Lower leg skin (tissue), 4 donors: ENCODE results near the gene TIMM17A. TPM values are rescaled to one million over a fixed set of nuclear protein-coding genes. Genes with fewer than 3 reads are reported as not detected.

Experiments used
- DNase-seq, 2 donors: peaks; one replicate each; pipeline ENCODE4 v3.0.0-alpha.2; 2019; ENCODE audit warnings: low spot score in 2 of 2
- H3K4me3 ChIP-seq: fragments of 200-600 bp; sonication (generic); 2 replicates; pipeline ENCODE4 v1.5.1; 2017; ENCODE audit warnings: mild to moderate bottlenecking, low read depth; ENCODE audit not compliant: poor library complexity, severe bottlenecking
- CTCF ChIP-seq, 3 donors: fragments of 450-650 bp; IDR thresholded peaks; one replicate each; pipeline ENCODE4 v1.5.1; 2016; ENCODE audit warnings: antibody characterized with exemption in 3 of 3, mild to moderate bottlenecking in 3 of 3, moderate library complexity in 2 of 3
- POLR2A ChIP-seq, 2 donors: fragments of 450-650 bp; IDR thresholded peaks; one replicate each; pipeline ENCODE4 v1.6.1; 2016 to 2017; ENCODE audit warnings: antibody characterized with exemption in 2 of 2, mild to moderate bottlenecking in 1 of 2, moderate library complexity in 1 of 2
- WGBS, 2 donors: methylation state at CpG; one replicate each; pipeline ENCODE4 v1.1.5; 2018; 5-methylcytosine and 5-hydroxymethylcytosine counted together
- intact Hi-C: fragments of 100-400 bp; cut with DNase I; formaldehyde crosslinking; loops from one replicate; pipeline ENCODE4 v1.15.0; 2023; ENCODE audit warnings: low total_unique reads
- total RNA-seq, 4 donors: library from RNA; depleted of rRNA; stranded (reverse); fragments of >200 nt; gene quantifications; one replicate each; pipeline ENCODE4 v1.1.0, GENCODE V29; 2016

Gene TIMM17A
- total RNA-seq, 4 donors from 2014 or later, result 18.7 to 22.4 (median 20.2) TPM

- intact Hi-C loops, result no loop called here
- TF ChIP-seq POLR2A (IDR thresholded peaks at IDR 0.05) (no peak), CTCF (IDR thresholded peaks at IDR 0.05) (no peak)
- H3K4me3 ChIP-seq, result no peak overlapping the region
- no peak for DNase-seq
- WGBS, 2 donors, result 70 to 72% methylated on average over 2 of the region's 2 CpGs
These were observed 30.1 kb upstream of the TIMM17A start for GRCh38 chr1:201925301-201925567.

- no peak for DNase-seq
- intact Hi-C loops, result no loop called here
- H3K4me3 ChIP-seq, result no peak overlapping the region
- TF ChIP-seq POLR2A (IDR thresholded peaks at IDR 0.05) (no peak), CTCF (IDR thresholded peaks at IDR 0.05) (no peak)
- WGBS, 2 donors, result 69 to 74% methylated on average over 5 of the region's 5 CpGs
These were observed 29.2 kb upstream of the TIMM17A start for GRCh38 chr1:201925981-201926645.

GRCh38 chr1:201928266-201928665 is 27.0 kb upstream of the TIMM17A start:
- no peak for DNase-seq
- TF ChIP-seq CTCF (IDR thresholded peaks at IDR 0.05) (no peak), POLR2A (IDR thresholded peaks at IDR 0.05) (no peak)
- intact Hi-C loops, result no loop called here
- H3K4me3 ChIP-seq, result no peak overlapping the region
- WGBS, 2 donors, result 77 to 92% methylated on average over 3 of the region's 3 CpGs

- no peak overlapping the region for H3K4me3 ChIP-seq
- intact Hi-C loops, result no loop called here
- no peak for DNase-seq
- TF ChIP-seq CTCF (IDR thresholded peaks at IDR 0.05) (no peak), POLR2A (IDR thresholded peaks at IDR 0.05) (no peak)
- WGBS, 2 donors, result 82 to 86% methylated on average over 4 of the region's 4 CpGs
These were observed 25.2 kb upstream of the TIMM17A start for GRCh38 chr1:201930137-201930536.

- TF ChIP-seq POLR2A (IDR thresholded peaks at IDR 0.05), result no peak
- TF ChIP-seq CTCF (IDR thresholded peaks at IDR 0.05), result no peak
- intact Hi-C loops, result no loop called here
- WGBS, 2 donors, result 78 to 84% methylated on average over 5 of the region's 5 CpGs
- no peak for DNase-seq
- no peak overlapping the region for H3K4me3 ChIP-seq
These were observed 24.5 kb upstream of the TIMM17A start for GRCh38 chr1:201930803-201931202.

GRCh38 chr1:201933840-201934430 is 21.4 kb upstream of the TIMM17A start:
- TF ChIP-seq CTCF (IDR thresholded peaks at IDR 0.05) (no peak), POLR2A (IDR thresholded peaks at IDR 0.05) (no peak)
- intact Hi-C loops, result no loop called here
- peak in 1 of 2 donors; percentile 66 for DNase-seq
- WGBS, 2 donors, result 49 to 50% methylated on average over 5 of the region's 5 CpGs
- H3K4me3 ChIP-seq, result no peak overlapping the region
